Ishikawa (cell line): ENCODE data around the gene SLC9C2.

Source experiments
- EP300 ChIP-seq: IDR thresholded peaks from 2 replicates; pipeline ENCODE4 v1.6.1; 2012; ENCODE audit warnings: borderline replicate concordance
- RAD21 ChIP-seq: IDR thresholded peaks from 2 replicates; pipeline ENCODE4 v1.6.1; 2012; ENCODE audit warnings: low read depth
- TF ChIP-seq, protein P1 (sequence below): IDR thresholded peaks from 2 replicates; pipeline ENCODE4 v1.6.1; 2012

DNA sequence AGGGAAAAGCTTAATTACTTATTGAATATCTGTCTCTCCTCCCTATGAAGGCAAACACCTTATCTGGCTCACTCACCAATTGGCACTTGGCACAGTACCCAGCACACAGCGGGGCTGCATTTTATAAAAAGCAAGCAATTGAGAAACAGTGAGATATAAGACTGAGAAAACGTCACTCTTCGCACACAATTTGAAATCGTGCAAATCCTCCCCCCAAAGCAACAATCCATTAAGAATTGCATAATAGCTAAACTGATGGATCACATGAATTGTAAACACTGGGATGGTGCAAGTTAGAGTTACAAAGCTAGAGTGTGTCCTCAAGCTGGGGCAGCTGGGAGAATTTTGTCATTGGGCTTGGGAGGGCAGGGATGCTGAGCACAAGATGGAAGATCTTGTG is 98.6 kb downstream of the SLC9C2 start:
- TF ChIP-seq RAD21: no peak
- TF ChIP-seq EP300: no peak
- TF ChIP-seq, protein P1, sequence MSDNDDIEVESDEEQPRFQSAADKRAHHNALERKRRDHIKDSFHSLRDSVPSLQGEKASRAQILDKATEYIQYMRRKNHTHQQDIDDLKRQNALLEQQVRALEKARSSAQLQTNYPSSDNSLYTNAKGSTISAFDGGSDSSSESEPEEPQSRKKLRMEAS: no peak
